Measurements from ENCODE around the gene CEP152. TPM values are rescaled to one million over a fixed set of nuclear protein-coding genes. Genes with fewer than 3 reads are reported as not detected.

The CEP152 gene
- polyA plus RNA-seq, 1 donor from 2014 or later, result 1.3 TPM

DNA sequence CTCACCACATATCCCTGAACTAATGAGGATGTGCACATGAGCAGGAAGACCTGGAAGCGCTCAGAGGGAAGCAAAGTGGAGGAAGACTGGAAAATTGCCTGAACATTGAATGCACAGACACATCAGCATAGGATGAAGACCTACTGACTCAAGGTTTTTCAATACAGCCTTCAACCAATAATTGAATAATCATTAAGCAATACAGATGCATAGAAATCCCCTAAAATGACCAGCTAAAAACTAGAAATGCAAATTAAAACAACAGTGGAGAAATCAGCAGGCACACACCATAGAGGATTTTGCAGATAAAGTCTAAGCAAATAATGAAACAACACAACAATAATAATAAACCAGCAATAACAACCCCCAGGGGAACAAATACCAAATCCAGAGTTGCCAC lies 80.4 kb downstream of the CEP152 start:
- H3K79me2 ChIP-seq (replicated peaks; ENCODE audit: insufficient read depth, low read length), result no peaks in the 10 kb centered on the region
- H3K4me2 ChIP-seq (ENCODE audit: low read length), result no peak overlapping the region
- H3F3A ChIP-seq (ENCODE audit: insufficient read depth, low read length, poor library complexity, severe bottlenecking), result no peaks in the 10 kb centered on the region
- TF ChIP-seq MXI1 (conservative IDR thresholded peaks at IDR 0.05; ENCODE audit: poor library complexity, severe bottlenecking) (no peak), TAF1 (IDR thresholded peaks at IDR 0.05; ENCODE audit: low read depth) (no peak), EP300 (conservative IDR thresholded peaks at IDR 0.05; ENCODE audit: poor library complexity, severe bottlenecking) (no peak), POLR2AphosphoS5 (IDR thresholded peaks at IDR 0.05) (no peak), RAD21 (conservative IDR thresholded peaks at IDR 0.05) (no peak), SMC3 (conservative IDR thresholded peaks at IDR 0.05; ENCODE audit: poor library complexity) (no peak), EZH2 (IDR thresholded peaks at IDR 0.05; ENCODE audit: borderline replicate concordance, insufficient read depth, low read length, poor library complexity, severe bottlenecking) (no peak)
- TF ChIP-seq, protein P1, sequence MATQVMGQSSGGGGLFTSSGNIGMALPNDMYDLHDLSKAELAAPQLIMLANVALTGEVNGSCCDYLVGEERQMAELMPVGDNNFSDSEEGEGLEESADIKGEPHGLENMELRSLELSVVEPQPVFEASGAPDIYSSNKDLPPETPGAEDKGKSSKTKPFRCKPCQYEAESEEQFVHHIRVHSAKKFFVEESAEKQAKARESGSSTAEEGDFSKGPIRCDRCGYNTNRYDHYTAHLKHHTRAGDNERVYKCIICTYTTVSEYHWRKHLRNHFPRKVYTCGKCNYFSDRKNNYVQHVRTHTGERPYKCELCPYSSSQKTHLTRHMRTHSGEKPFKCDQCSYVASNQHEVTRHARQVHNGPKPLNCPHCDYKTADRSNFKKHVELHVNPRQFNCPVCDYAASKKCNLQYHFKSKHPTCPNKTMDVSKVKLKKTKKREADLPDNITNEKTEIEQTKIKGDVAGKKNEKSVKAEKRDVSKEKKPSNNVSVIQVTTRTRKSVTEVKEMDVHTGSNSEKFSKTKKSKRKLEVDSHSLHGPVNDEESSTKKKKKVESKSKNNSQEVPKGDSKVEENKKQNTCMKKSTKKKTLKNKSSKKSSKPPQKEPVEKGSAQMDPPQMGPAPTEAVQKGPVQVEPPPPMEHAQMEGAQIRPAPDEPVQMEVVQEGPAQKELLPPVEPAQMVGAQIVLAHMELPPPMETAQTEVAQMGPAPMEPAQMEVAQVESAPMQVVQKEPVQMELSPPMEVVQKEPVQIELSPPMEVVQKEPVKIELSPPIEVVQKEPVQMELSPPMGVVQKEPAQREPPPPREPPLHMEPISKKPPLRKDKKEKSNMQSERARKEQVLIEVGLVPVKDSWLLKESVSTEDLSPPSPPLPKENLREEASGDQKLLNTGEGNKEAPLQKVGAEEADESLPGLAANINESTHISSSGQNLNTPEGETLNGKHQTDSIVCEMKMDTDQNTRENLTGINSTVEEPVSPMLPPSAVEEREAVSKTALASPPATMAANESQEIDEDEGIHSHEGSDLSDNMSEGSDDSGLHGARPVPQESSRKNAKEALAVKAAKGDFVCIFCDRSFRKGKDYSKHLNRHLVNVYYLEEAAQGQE (IDR thresholded peaks at IDR 0.05; ENCODE audit: borderline replicate concordance), result no peak
- TF ChIP-seq, protein P2, sequence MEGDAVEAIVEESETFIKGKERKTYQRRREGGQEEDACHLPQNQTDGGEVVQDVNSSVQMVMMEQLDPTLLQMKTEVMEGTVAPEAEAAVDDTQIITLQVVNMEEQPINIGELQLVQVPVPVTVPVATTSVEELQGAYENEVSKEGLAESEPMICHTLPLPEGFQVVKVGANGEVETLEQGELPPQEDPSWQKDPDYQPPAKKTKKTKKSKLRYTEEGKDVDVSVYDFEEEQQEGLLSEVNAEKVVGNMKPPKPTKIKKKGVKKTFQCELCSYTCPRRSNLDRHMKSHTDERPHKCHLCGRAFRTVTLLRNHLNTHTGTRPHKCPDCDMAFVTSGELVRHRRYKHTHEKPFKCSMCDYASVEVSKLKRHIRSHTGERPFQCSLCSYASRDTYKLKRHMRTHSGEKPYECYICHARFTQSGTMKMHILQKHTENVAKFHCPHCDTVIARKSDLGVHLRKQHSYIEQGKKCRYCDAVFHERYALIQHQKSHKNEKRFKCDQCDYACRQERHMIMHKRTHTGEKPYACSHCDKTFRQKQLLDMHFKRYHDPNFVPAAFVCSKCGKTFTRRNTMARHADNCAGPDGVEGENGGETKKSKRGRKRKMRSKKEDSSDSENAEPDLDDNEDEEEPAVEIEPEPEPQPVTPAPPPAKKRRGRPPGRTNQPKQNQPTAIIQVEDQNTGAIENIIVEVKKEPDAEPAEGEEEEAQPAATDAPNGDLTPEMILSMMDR (IDR thresholded peaks at IDR 0.05; ENCODE audit: poor library complexity, severe bottlenecking), result no peak
- H3K9me3 ChIP-seq (ENCODE audit: low read length), result peaks cover 3% of the 10 kb centered on the region
- no peak overlapping the region for H3K4me3 ChIP-seq (ENCODE audit: low read length)
- no peak overlapping the region for H3K27ac ChIP-seq (ENCODE audit: low read length)
- no peak overlapping the region for H3K9ac ChIP-seq (ENCODE audit: low read length)
- H2AFZ ChIP-seq (ENCODE audit: low read depth, low read length), result no peak overlapping the region
- H3K9me2 ChIP-seq (ENCODE audit: insufficient read depth, low read length), result no peaks in the 10 kb centered on the region
- H4K20me1 ChIP-seq (ENCODE audit: insufficient read depth), result no peaks in the 10 kb centered on the region
- H3K36me3 ChIP-seq (ENCODE audit: insufficient read depth, low read length), result no peaks in the 10 kb centered on the region
- no peaks in the 10 kb centered on the region for H3K27me3 ChIP-seq (ENCODE audit: insufficient read depth, low read depth, low read length)

DNA sequence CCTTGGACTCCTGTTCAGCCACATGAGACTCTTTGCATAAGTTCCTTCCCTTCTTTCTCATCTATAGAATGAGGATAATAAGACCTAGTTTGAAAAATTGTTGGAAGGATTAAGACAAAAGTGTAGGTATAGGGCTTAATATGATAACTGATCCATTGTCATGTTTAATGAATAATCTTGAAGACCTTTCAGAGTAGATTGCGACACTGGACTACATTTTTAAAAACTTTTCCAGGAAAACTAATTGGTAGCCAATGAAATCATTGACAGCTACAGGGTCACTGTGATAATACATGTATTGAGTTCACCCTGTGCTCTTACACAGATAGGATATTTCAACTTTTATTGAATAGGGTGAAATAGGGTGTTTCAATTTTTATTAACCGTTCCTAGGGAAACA lies 86.9 kb downstream of the CEP152 start:
- H3K79me2 ChIP-seq (replicated peaks; ENCODE audit: insufficient read depth, low read length), result no peaks in the 10 kb centered on the region
- no peak overlapping the region for H3K27ac ChIP-seq (ENCODE audit: low read length)
- no peak overlapping the region for H3K4me3 ChIP-seq (ENCODE audit: low read length)
- H2AFZ ChIP-seq (ENCODE audit: low read depth, low read length), result no peak overlapping the region
- H3K9ac ChIP-seq (ENCODE audit: low read length), result no peak overlapping the region
- no peaks in the 10 kb centered on the region for H3K9me2 ChIP-seq (ENCODE audit: insufficient read depth, low read length)
- H4K20me1 ChIP-seq (ENCODE audit: insufficient read depth), result no peaks in the 10 kb centered on the region
- no peaks in the 10 kb centered on the region for H3K36me3 ChIP-seq (ENCODE audit: insufficient read depth, low read length)
- H3K9me3 ChIP-seq (ENCODE audit: low read length), result no peaks in the 10 kb centered on the region
- no peaks in the 10 kb centered on the region for H3F3A ChIP-seq (ENCODE audit: insufficient read depth, low read length, poor library complexity, severe bottlenecking)
- no peak for TF ChIP-seq TAF1 (IDR thresholded peaks at IDR 0.05; ENCODE audit: low read depth)
- no peak for TF ChIP-seq MXI1 (conservative IDR thresholded peaks at IDR 0.05; ENCODE audit: poor library complexity, severe bottlenecking)
- no peak for TF ChIP-seq POLR2AphosphoS5 (IDR thresholded peaks at IDR 0.05)
- TF ChIP-seq, protein P2 (IDR thresholded peaks at IDR 0.05; ENCODE audit: poor library complexity, severe bottlenecking), result no peak
- no peak for TF ChIP-seq RAD21 (conservative IDR thresholded peaks at IDR 0.05)
- TF ChIP-seq, protein P1 (IDR thresholded peaks at IDR 0.05; ENCODE audit: borderline replicate concordance), result no peak
- no peak for TF ChIP-seq EZH2 (IDR thresholded peaks at IDR 0.05; ENCODE audit: borderline replicate concordance, insufficient read depth, low read length, poor library complexity, severe bottlenecking)
- no peak for TF ChIP-seq EP300 (conservative IDR thresholded peaks at IDR 0.05; ENCODE audit: poor library complexity, severe bottlenecking)
- no peak for TF ChIP-seq SMC3 (conservative IDR thresholded peaks at IDR 0.05; ENCODE audit: poor library complexity)
- H3K27me3 ChIP-seq (ENCODE audit: insufficient read depth, low read depth, low read length), result no peaks in the 10 kb centered on the region
- H3K4me2 ChIP-seq (ENCODE audit: low read length), result no peak overlapping the region

Data from neural cell (in vitro differentiated cells).